MM.1S (cell line): ENCODE measurements around the gene PACS2.

Source experiments
- CTCF ChIP-seq: fragments of 300-600 bp; sonication (generic); IDR thresholded peaks from 2 replicates; pipeline ENCODE4 v1.5.1; 2016; ENCODE audit warnings: antibody characterized with exemption, low read length, mixed read lengths
- EZH2 ChIP-seq: fragments of 300-600 bp; sonication (generic); optimal IDR thresholded peaks from 2 replicates; pipeline ENCODE3; 2017; ENCODE audit warnings: low read depth, mild to moderate bottlenecking, antibody characterized with exemption, low read length, mixed read lengths
- EZH2phosphoT487 ChIP-seq: fragments of 300-600 bp; sonication (generic); IDR thresholded peaks from 2 replicates; pipeline ENCODE4 v1.6.1; 2018; ENCODE audit warnings: antibody characterized with exemption, low read length

GRCh38 chr14:105408592-105408991 is 94.0 kb downstream of the PACS2 start:
- no peak for TF ChIP-seq CTCF
- TF ChIP-seq EZH2 = no peak
- no peak for TF ChIP-seq EZH2phosphoT487
